NCI-H2081 (cell line): ENCODE data around the gene PRKCE.

Experiments
- DNase-seq, 2 experiments: peaks; one replicate each; lab custom pipeline; 2025; lab: John Stamatoyannopoulos, UW

Gene PRKCE

DNA sequence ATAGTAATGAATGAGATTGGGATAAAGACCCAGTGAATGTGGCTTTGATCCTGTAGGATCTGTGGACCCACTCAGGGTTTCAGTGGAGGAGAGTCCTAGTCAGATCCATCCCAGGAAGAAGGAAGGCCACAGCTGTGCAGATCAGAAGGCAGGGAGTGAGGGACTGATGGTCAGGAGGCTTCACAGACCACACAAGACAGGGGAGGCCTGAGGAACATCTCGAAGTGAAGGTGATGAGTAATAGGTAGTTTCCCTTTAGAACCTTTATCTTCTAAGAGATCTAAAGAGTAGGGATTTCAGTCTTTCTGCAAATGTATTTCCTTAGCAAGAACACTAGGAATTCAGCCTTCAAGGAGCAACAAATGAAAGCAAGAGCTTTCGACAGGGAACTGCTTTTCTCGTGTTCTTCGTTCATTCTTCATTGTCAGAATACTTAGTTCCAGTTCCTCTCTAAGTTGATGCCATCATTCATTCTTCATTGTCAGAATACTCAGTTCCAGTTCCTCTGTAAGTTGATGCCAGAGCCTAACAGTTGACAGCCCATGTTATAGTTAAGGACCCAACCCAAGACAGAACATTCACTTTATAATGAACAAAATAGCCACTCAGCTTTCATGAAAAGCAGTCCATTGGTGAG is 495.5 kb downstream of the PRKCE start:
- no peak for DNase-seq

DNA sequence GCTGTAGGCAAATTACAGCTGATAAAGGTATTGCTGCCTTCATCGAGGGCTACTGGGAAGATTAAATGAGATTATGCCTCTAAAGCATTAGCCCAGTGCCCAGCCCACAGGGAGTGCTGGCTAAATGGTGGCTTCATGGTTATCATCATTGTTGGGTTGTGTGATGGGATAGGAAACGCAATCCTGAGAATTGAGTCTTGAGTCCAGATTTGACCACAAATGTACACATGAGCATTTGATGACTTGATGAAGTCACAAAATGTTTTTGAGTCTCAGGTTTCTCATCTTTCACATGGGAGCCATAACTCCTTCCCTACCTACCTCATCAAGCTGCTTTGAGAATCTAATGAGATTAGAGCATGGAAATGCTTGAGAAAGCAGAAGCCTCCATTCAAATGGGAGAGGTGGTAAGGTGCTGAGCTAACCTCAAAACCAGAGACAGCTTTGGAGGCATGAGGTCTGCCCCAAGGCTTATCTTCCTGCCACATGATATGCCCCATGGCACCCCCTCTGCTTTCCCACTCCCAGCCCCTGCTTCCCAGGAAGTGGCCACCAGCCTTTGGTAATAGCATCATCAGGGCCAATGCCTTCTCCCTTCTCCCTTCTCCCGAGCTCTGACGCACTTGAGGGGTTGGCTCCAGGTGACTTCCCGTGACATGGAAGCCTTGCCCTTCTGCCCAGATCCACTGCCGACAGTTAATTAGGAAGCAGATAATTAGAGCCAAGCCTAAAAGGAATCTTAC is 496.3 kb downstream of the PRKCE start:
- no peak for DNase-seq

DNA sequence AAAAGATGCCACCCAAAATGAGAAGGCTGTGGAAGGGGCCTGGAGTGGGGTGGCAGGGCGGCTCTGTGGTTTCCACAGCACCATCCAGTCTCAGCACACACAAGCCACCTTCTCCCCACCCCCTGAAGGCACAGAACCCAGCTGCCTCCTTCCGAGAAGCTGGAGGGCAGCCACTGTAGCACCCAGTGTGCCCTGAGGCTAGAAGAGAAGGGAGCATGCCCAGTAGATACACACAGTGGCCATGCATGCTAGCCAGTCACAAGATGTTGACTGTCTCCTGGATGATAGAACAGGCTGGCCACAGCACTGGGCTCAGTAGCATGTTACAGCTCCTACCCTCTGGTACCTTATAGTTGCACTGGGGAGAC is 496.9 kb downstream of the PRKCE start:
- DNase-seq = no peak

DNA sequence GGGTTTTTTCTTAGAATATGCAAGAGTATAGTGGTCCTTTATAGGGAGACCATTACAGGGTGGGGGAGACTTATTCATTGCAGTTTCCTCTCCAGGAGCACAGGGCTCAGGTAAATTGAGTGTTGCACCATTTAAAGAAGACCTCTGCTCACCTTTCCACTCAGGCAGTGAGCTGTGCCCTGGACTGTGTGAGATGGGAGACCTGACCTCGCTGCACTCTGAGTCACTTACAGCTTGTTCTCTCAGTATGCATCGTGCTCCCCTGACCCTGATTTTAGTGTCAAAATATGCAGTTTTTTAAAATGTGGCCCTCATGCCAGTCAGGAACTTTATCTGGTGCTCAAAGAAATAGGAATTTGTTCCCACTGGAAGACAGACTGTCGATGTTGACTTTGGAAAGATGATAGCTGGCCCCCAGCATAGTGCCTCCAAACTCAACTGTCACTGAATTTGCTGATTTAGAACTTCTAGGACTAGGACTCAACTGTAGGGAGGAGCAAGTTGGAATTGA is 499.0 kb downstream of the PRKCE start:
- no peak for DNase-seq

DNA sequence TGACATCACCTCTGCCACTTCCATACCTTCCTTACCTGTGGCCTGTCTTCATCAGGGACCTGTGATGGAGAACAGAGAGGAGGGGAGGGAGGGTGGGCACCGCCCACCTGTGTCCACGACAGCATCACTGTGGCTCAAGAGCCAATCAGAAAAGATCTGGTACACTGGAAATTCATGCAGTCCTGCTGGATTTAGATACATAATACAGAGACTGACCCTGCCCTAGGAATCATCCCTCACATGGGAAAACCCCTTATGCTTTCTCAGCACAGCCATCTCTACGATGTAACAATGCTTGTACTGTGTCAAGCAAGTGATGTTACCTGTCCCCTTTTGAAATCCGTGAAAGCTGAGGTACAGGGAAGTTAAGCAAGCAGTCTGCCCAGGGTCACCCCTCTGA is 500.1 kb downstream of the PRKCE start:
- DNase-seq = no peak

DNA sequence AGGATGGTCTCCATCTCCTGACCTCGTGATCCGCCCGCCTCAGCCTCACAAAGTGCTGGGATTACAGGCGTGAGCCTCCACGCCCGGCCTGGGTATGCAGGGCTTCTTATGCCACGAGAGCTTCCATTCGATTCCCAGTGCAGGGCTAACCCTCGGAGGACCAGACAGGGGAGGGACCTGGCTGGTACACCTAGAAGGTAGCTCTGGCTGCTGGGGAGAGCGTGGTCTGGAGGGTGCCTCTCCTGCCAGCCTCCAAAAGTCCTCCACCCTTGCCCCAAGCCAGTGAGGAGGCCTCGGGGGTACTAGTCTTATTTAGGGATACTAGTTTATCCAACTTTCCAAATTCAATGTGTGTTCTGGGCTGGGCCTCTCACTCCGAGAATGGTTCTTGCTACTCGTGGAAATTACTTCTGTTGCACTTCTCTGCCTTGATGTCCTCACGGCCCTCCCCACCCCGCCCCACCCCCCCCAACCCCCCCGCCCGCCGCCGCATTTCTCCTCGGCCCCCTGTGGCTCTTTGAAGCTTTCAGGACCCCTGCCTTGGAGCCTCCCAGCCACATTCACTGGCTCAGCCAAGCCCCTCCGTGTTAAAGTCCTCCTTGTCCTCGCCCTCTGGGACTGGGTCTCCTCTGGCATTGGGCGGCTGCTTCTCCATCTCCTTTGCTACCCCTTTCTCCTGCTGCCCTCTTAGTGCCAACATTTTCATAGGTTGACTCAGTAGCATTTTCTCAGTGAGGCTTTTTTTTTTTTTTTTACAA is 502.7 kb downstream of the PRKCE start:
- no peak for DNase-seq

DNA sequence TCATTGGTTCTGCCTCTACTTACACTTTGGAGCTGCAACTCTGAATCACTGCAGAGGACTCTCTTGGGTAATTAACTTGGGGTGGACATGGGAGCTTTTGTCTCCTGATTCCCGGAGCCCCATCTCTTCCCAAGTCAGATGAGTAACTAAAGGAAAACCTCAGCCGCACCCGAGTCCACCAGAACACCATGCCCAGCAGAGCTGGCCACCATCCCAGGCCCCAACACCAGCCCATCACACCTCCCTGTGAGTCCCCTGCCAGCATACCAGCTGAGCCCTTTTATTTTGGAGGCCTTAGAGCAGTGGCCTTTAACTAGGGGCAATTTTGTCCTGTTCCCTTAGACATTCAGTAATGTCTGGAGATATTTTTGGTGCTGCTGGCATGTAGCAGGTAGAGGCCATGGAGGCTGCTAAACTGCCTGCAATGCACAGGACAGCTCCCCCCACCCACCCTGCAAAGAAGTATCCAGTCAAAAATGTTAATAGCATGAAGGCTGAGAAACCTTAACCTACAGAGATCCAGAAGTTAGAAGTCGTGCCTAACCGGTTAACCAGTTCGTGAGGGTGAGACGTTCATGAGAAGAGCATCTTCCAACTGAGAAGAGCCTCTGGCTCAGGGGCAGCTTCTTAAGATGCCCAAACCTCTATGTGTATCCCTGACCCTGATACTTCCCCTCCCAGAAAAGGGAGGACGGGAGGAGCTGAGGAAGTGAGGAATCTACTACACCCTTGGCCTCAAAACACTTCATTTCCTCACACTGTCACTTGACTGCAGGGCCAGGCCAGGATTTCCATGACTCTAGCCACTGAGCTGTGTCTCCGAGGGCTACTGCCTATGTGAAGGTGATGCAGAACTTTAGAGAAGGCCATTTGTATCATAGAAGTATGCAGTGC is 505.8 kb downstream of the PRKCE start:
- no peak for DNase-seq

DNA sequence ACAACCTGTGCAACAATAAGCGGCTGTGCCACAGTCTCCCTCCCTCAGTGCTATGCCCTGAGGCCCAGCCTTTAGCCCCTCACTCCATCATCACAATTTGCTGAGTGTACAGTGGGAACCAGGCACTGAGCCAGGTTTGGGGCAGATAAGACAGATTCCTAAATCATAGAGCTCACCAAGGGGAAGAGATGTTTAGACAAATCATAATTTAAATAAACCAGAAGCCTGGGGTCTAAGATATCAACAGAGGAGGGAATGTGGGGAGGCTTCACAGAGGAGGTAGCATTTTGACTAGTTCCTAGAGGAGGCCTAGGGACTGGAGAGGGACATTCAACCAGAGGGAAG is 506.5 kb downstream of the PRKCE start:
- no peak for DNase-seq

DNA sequence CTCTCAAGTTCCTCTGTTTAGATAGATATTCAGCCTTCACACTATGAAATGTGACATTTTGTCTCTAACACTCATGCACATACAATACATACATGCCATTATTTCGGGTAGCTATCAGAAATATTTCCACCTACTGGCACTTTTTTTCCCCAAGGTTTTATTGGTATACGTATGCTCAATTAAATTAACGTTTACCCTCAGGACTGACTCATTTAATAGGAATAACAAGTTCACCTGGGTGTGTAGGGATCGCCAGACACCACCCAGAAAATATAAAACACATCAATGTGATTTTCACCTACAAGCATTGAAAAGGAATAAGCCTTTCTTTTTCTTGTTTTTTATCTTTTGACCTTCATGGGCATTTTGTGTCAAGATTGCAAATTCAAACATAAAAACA is 507.2 kb downstream of the PRKCE start:
- DNase-seq = no peak

DNA sequence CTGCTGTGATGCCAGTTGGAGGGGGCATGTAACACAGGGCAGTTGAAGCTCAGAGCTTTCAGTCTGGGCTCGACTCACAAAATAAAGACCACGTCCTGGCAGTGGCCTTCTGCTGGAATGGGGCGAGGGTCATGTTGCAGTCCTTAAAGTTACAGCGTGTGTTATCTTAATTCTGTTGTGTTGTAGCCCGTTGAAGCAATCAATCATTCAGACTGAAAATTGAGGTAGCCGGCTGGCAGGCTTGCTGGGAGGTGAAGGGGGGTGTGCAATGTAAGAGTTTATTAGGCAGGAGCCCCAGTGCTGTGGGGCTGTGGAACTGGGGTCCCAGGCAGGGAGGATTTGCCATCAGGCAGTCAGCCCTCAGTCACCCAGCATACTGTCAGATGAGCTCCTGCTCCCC is 508.9 kb downstream of the PRKCE start:
- DNase-seq = no peak

DNA sequence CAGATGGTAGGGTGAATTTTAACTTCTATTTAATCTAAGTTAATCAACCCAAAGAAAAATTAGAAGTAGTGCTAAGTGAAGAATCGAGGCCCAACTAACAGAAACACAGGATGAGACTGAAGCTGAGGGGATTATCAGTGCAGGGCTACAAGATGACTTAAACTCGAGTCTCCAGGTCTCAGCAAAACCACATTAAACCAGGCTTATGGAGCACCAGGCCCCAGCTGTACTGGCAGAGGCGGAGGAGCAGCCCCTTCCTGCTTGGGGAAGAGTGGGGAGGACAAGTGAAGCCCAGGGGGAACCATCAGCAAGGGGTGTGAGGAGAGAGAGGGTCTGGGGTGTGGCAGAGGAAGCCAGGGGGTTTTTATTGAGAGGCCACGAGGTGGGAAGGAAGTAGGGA is 509.8 kb downstream of the PRKCE start:
- DNase-seq = no peak

DNA sequence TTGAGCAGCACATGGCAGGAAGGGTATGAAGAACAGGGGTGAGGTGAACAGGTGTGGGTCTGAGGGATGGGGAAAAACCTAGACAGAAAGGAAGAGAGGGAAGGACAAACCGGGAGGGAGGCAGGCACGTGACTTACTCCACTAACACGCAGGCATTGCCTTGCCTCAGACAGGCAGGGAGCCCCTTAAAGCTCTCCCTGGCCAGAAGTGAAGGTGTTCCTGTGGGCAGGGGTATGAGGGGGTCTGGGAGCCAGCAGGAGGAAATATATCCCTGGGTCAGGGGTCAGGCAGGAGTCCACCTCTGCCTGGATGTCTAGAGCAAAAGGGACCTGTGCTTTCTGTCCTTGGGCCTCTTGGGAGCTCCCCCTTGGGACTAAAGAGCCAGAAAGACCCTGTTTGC is 510.4 kb downstream of the PRKCE start:
- DNase-seq = no peak

DNA sequence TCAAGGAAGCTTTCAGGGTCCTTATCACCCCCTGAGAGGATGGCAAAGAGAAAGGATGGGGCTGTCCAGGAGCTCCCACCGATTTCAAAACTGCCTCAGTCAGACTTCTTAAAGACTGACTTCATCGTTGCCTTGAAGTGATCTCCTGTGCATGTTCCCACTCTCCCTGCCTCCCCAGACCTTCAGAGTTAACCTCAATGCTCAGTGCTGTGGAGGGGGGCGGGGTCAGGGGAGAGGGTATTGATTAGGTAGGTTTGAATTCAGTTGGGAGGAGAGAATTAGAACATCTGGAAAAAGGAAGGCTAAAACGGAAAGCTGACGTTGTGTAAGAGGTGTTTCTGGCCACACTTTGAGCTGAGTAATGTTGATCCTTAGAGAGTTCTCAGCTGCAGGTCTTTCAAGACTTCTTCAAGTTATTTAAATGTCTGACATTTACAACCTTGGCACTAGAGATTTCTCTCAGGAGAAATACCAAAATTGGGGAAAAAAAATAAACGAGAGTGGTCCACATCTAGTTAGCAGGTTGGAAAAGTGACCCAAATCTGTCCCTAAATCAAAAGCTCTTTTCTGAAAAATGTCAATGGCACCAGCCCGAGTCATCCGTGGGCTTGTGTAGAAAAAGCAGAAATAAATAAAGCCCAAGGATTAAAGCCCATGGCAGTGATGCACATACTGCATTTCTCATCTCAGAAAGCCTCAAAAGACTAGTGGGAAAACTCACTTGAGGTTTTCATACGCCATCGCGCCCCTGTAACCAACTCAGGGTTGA is 511.0 kb downstream of the PRKCE start:
- no peak for DNase-seq

DNA sequence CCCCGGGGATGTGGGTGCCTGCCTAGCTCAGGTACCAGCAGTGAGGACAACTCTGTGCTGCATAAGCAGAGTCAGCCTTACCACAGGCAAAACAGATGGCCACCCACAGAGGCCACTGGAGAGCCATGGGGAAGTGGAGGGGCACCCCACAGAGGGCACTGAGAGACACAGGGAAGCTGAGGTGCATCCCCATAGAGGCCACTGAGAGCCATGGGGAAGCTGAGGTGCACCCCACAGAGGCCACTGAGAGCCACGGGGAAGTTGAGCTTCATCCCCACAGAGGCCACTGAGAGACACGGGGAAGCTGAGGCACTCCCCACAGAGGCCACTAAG is 511.6 kb downstream of the PRKCE start:
- DNase-seq = no peak

DNA sequence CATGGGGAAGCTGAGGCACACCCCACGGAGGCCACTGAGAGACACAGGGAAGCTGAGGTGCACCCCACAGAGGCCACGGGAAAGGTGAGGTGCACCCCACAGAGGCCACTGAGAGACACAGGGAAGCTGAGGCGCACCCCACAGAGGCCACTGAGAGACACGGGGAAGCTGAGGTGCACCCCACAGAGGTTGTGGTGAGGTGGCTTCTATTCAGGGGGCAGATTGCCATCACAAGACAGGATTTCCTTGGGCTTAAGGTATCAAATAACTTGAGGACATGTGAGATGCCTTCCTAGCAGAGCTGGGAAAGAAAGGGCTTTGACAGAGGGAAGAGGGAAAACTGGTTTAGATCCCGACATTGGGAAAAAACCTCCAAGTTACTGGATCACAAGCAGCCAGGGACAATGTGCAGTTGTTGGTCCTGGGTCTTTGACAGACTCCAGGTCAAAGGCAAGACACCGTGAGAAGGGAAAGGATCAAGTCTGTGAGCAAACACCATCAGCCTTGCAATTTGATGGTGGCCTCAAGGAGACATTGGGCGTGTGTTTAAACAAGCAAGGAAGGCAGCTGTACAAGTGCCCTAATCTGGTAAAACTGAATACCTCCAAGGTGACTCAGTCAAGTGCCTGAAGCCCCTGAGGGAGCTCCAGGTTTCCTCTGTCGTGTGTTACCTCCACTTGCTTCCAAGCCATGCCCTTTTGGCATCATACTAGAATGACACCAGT is 512.5 kb downstream of the PRKCE start:
- no peak for DNase-seq

DNA sequence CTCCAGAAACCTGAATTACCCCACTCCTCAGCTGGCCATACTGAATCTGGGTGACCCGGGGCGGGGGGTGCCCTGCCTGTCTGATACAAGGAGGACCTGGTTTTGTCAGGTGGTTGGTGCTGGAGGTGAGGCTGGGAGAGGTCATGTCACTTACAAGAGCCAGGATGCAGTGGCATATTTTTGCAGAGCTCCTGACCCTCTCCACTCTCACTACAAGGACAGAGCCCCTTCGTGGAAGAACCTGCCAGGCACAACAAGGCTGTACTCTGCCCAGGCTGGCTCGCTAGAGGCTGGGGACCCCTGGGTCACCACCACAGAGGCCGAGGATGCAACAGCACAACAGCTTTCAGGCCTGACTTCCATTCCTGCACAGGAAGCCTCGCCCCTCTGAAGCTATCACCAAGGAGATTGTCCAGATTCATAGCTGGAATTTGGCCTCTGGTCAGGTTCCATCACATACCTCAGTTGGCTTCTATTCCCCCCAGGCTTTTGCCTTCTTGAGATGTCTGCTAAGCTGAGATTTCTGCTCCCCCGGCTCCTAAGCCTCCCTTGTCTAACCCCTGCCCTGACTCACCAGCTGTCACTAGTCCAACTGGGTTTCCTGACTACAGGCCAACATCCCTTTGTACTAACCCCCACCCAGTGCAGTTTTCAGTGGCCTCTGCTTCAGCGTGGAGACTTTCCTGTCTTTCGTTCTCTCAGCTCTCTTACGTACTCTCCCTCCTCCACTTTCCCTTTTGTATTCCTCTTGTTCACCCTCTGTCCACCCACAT is 513.2 kb downstream of the PRKCE start:
- no peak for DNase-seq

DNA sequence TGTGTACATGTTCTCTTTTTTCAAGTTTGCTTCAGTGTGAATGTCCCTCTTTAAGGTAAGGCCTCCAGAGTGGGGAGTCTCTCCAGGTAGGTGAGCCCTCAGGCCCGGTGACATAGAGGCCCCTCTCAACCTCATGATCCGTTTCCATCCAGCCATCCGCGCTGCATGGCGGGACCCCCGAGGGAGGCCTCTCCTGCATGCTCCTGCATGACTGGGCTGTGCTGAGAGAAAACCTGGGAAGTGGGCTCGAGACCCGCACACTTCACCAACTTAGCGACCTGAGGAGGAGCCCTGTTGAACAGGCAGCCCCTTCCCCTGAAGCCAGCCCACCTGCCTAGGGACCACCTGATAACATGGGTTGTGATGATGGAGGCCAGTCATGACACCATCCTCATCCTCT is 514.4 kb downstream of the PRKCE start:
- DNase-seq = no peak

DNA sequence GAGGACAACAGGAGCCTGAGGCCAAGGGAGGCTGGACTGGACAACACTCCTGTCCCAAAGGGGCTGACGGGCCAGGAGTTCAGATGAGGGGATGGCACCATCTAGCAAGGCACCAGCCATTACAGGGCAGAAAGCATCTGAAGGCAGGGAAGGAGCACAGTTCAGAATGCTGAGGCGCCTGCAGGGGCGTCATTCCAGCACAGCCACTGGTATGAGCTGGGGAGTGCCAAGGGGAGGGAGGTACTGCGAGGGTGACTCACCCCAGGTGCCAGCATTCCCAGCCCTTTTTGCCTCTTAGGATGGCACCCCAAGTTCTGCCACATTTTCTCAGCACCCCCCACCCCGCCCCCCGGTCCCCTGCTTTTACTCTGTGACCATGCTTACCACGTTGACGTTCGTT is 515.9 kb downstream of the PRKCE start:
- no peak for DNase-seq

DNA sequence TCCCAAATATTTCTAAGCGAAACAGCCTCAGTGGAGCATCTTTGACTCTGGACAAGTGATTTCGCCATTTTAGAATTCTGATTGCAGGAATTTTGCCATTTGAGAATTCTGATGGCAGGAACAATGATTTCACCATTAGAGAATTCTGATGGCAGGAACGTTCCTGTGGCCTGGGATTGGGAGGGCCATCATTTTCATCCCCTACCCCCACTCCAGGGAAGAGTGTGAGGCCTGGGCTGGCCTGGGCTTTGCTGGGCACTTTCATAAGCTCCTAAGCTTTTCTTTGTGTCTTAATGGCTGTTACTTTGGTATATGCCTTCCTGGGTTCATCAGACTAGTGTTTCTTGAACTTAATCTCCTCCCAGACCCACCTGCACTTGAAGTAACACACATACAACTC is 516.4 kb downstream of the PRKCE start:
- DNase-seq = no peak

DNA sequence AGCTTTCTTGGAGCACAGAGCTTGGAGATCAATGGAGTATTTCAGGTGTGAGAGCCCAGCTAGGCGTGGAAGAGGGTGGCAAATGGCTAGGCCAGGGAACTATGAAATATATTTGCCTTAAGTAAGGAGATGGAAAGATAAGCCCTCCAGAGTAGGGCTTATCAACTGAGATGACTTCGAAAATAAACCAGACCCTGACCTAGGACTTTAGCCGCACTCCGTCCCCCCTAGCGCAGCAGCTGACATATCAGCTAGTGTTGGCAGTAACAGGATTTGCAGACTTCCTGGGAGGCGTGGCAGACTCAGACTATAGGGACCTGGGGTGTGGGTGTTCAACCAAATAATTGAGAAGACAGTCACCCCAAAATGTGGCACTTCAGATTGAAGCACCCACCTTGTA is 518.0 kb downstream of the PRKCE start:
- no peak for DNase-seq
